Liver (tissue), 3 donors: ENCODE results near the gene ZDHHC21.

Experiments used
- EGR1 ChIP-seq, 2 donors: IDR thresholded peaks; 2 replicates each; pipeline ENCODE4 v1.6.1; 2016 to 2018; ENCODE audit warnings: antibody characterized with exemption in 2 of 2, low read depth in 2 of 2
- FOXA1 ChIP-seq: IDR thresholded peaks from 2 replicates; pipeline ENCODE4 v1.6.1; 2016; ENCODE audit warnings: antibody characterized with exemption
- NR2F2 ChIP-seq: IDR thresholded peaks from 2 replicates; pipeline ENCODE4 v1.6.1; 2016; ENCODE audit warnings: antibody characterized with exemption
- RAD21 ChIP-seq, 2 donors: IDR thresholded peaks; 2 replicates each; pipeline ENCODE4 v1.6.1; 2016; ENCODE audit warnings: antibody characterized with exemption in 2 of 2, mild to moderate bottlenecking in 2 of 2
- YY1 ChIP-seq: IDR thresholded peaks from 2 replicates; pipeline ENCODE4 v1.6.1; 2016; ENCODE audit warnings: antibody characterized with exemption, mild to moderate bottlenecking
- TF ChIP-seq, protein P1 (sequence below): IDR thresholded peaks from 2 replicates; pipeline ENCODE4 v1.6.1; 2016; ENCODE audit warnings: antibody characterized with exemption
- TF ChIP-seq, protein P2 (sequence below): fragments of 150-350 bp; IDR thresholded peaks from 2 replicates; pipeline ENCODE4 v1.5.1; 2017; ENCODE audit warnings: improper control_type of control experiment, low read depth, low read length; ENCODE audit not compliant: missing input control
- TF ChIP-seq, protein P3 (sequence below): IDR thresholded peaks from 2 replicates; pipeline ENCODE4 v1.6.1; 2016; ENCODE audit warnings: antibody characterized with exemption
- donor health status: healthy.
- donor health status: healthy.

DNA sequence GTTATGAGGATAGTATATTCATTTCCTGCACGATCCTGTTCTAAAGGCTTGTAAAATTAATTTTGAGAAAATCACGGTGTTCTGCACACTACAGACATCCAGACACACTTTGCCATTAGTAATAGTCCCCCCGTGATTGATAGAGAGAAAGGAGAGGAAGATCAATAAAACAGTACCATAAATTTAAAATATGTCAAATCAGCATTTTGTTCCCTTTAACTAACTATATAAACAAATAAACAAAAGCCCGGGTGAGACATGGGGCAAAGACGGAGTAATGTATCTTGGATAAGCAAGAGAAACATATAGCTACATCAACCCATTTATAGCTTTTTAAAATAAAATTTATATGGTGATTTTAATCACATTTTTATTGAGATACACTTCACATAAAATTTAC lies 39.9 kb upstream of the ZDHHC21 start:
- TF ChIP-seq YY1 (no peak), EGR1 (IDR thresholded peaks at IDR 0.05; ENCODE audit: low read depth in 2 of 2) (no peak), NR2F2 (no peak), RAD21 (IDR thresholded peaks at IDR 0.05) (no peak), FOXA1 (no peak)
- TF ChIP-seq, protein P1, sequence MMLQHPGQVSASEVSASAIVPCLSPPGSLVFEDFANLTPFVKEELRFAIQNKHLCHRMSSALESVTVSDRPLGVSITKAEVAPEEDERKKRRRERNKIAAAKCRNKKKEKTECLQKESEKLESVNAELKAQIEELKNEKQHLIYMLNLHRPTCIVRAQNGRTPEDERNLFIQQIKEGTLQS = no peak
- TF ChIP-seq, protein P2, sequence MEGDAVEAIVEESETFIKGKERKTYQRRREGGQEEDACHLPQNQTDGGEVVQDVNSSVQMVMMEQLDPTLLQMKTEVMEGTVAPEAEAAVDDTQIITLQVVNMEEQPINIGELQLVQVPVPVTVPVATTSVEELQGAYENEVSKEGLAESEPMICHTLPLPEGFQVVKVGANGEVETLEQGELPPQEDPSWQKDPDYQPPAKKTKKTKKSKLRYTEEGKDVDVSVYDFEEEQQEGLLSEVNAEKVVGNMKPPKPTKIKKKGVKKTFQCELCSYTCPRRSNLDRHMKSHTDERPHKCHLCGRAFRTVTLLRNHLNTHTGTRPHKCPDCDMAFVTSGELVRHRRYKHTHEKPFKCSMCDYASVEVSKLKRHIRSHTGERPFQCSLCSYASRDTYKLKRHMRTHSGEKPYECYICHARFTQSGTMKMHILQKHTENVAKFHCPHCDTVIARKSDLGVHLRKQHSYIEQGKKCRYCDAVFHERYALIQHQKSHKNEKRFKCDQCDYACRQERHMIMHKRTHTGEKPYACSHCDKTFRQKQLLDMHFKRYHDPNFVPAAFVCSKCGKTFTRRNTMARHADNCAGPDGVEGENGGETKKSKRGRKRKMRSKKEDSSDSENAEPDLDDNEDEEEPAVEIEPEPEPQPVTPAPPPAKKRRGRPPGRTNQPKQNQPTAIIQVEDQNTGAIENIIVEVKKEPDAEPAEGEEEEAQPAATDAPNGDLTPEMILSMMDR = no peak
- TF ChIP-seq, protein P3, sequence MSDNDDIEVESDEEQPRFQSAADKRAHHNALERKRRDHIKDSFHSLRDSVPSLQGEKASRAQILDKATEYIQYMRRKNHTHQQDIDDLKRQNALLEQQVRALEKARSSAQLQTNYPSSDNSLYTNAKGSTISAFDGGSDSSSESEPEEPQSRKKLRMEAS = no peak
